Measurements from ENCODE around the gene FNDC3A.
"Not testable (repeated sequence)": the region's sequence is repeated elsewhere in the genome, so short reads cannot be mapped to it uniquely, and the experiment has no call there.

FNDC3A gene

DNA sequence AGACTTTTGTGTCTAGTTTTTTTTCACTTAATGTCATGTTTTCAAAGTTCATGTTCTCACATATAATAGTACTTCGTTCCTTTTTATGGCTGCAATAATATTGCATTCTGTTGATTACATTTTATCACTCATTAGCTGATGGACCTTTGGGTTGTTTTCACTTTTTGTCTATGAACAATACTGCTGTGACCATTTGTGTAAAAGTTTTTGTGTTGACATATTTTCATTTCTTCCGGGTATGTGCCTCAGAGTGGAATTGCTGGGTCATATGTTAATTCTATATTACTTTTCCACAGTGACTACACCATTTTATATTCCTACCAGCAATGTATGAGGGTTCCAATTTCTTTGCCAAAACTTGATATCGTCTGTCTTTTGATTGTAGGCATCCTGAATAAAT lies 158.6 kb downstream of the FNDC3A start:
- no peak for DNase-seq (ENCODE audit: low read depth in 2 of 2)

DNA sequence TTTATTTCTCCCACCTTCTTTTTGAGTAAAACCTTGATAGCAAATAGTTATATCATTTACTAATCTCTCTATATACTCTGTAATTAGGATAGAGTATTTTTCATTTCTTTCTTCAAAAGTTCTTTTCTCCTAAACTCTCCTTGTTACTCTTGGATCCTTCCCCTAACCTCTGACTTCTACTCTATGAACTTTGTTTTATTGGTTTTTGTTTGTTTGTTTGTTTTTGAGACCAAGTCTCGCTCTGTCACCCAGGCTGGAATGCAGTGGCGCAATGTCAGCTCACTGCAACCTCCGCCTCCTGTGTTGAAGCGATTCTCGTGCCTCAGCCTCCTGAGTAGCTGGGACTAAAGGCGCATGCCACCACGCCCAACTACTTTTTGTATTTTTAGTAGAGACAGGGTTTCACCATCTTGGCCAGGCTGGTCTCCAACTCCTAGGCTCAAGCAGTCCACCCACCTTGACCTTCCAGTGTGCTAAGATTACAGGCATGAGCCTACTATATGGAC lies 161.5 kb downstream of the FNDC3A start:
- not testable (repeated sequence) for DNase-seq (ENCODE audit: low read depth in 2 of 2)

DNA sequence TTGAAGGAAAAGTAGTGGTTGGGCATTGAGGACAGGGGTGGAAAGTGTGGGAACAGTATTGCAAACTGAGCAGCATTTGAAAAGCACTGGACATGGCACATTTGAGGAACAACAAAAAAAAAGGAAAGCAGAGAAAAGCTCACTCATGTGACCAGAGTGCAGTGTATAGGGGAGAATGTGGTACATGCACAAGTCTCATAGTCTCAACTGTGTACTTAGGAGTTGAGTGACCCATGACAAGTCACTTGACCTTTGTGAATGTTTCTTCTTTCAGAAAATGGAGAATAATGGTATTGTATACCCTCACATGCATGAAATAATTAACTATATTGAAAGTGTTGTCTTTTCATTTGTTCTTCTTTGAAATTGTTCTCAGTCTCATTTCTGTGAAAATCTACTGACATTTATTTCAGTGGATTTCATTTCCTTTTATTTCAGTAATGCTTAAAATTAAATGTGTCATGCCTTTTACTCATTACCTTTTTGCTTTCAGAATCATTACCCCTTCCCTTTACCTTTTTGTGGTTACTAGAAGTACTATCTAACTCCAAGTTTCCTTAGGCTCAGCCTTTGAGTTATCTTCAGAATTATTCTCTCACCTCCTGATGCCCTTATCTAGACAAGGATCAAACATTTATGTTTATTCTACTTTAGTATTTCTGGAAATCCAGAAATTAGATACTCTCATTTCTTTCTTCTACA lies 165.3 kb downstream of the FNDC3A start:
- DNase-seq (ENCODE audit: low read depth in 2 of 2), result no peak

DNA sequence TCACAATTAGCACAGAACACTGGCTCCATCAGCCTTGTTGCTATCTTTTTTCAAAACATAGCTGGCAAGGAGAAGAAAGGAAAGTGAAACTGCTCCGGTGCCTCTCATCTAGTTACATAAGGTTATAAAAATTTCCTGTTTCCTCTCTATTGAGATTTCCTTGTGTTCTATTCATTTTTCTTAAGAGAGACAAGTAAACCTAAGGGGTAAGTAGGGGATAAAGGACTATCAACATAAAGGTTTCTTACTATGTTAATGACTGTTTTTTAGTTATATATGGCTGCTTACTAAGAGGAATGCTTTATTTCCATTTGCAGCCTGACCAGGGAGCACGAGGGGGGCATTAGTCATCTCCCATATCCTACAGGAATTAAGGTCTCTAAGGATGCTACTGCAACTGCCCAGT lies 171.2 kb downstream of the FNDC3A start:
- DNase-seq (ENCODE audit: low read depth in 2 of 2), result no peak

DNA sequence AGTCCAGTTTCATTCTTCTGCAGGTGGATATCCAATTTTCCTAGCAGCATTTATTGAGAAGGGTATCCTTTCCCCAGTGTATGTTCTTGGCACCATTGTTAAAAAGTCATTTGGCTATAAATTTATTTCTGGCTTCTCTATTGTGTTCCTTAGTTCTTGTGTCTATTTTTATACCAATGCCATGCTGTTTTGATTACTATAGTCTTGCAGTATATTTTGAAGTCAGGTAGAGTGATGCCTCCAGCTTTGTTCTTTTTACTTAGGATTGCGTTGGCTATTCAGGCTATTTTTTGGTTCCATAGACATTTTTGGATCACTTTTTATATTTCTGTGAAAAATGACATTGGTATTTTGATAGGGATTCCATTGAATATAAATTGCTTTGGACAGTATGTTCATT lies 172.7 kb downstream of the FNDC3A start:
- no peak for DNase-seq (ENCODE audit: low read depth in 2 of 2)

DNA sequence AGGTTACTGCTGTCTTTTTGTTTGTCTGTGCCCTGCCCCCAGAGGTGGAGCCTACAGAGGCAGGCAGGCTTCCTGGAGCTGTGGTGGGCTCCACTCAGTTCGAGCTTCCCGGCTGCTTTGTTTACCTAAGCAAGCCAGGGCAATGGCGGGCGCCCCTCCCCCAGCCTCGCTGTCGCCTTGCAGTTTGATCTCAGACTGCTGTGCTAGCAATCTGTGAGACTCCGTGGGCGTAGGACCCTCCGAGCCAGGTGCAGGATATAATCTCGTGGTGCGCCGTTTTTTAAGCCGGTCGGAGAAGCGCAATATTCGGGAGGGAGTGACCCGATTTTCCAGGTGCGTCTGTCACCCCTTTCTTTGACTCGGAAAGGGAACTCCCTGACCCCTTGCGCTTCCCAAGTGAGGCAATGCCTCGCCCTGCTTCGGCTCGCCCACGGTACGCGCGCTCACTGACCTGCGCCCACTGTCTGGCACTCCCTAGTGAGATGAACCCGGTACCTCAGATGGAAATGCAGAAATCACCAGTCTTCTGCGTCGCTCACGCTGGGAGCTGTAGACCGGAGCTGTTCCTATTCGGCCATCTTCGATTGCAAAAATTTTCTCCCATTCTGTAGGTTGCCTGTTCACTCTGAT lies 182.4 kb downstream of the FNDC3A start:
- not testable (repeated sequence) for DNase-seq (ENCODE audit: low read depth in 2 of 2)

DNA sequence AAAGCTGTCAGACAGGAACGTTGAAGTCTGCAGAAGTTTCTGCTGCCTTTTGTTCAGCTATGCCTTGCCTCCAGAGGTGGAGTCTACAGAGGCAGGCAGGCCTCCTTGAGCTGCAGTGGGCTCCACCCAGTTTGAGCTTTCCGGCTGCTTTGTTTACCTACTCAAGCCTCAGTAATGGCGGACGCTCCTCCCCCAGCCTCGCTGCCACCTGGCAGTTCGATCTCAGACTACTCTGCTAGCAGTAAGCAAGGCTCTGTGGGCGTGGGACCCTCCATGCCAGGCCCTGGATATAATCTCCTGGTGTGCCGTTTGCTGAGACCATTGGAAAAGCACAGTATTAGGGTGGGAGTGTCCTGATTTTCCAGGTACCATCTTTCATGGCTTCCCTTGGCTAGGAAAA lies 187.4 kb downstream of the FNDC3A start:
- not testable (repeated sequence) for DNase-seq (ENCODE audit: low read depth in 2 of 2)

DNA sequence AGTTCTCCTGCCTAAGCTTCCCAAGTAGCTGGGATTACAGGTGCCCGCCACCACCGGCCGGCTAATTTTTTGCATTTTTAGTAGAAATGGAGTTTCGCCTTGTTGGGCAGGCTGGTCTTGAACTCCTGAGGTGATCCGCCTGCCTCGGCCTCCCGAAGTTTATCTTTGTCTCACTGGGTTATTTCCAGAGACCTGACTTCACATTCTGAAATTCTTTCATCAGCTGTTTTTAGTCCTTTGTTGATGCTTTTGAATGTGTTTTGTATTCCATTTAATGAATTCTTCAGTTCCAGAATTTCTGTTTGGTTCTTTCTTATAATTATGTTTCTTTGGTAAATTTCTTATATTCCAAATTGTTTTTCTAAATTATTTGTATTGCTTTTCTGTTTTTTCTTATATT lies 189.0 kb downstream of the FNDC3A start:
- DNase-seq (ENCODE audit: low read depth in 2 of 2), result no peak

DNA sequence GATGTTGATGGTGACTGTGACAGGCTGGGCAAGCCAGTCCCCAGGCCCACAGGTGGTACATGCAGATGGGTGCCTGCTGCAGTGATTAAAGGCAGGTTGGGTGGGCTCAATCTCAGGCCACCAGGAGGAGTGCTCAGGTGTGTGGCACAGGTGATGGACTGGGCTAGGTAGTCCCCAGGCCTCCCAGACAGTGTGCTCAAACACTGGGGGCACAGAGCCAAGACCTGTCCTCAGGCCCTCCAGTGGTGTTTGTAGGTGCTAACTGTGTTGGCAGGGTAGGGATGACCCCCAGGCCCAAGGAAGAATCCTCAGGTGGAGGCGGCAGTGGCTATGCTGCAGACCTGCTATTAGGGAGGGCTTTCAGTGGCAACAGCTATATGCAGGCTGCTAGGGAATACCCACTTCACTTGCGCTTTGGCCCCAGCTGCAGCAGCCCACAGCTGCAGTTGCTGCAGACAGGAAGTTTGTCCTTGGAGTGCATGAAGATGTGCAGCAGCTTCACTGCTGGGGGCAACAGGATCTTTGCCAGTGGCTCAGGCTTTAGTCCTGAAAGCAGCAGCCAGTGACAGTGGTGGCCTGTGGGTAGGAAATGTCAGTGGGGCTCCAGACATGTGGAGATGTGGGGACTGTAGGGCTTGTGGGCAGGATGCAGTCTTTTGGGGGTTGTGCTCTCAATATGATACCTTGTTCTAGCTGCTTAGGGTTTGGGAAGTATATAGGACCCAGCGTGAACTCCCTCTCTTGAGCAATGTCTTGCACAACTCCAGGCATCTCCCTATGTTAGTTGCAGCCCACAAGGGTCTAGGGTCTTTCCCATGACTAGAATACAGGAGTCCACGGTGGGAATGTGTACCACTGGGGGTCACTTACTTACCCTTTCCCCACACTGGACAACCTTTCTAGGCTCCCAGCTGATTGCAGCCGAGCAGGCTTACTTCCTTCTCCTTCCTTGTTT lies 190.4 kb downstream of the FNDC3A start:
- DNase-seq (ENCODE audit: low read depth in 2 of 2), result no peak

DNA sequence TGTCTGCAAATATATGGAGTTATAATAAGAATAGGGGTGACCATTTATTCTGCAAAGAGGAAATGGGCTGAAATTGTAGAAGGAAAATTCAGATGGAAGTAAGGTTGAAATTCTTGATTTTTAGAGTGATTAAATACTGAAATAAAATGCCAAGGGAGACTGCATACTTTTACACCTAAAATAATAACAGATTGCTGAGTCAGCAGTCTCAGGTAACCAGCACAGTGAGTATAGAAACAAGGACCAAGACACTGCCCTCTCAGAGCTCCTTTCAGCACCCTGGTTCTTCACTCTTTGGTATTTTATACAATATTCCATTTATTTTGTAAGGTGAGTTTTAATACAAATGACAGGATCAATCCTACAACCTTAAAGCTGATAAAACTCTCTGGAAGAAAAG lies 195.6 kb downstream of the FNDC3A start:
- no peak for DNase-seq (ENCODE audit: low read depth in 2 of 2)

DNA sequence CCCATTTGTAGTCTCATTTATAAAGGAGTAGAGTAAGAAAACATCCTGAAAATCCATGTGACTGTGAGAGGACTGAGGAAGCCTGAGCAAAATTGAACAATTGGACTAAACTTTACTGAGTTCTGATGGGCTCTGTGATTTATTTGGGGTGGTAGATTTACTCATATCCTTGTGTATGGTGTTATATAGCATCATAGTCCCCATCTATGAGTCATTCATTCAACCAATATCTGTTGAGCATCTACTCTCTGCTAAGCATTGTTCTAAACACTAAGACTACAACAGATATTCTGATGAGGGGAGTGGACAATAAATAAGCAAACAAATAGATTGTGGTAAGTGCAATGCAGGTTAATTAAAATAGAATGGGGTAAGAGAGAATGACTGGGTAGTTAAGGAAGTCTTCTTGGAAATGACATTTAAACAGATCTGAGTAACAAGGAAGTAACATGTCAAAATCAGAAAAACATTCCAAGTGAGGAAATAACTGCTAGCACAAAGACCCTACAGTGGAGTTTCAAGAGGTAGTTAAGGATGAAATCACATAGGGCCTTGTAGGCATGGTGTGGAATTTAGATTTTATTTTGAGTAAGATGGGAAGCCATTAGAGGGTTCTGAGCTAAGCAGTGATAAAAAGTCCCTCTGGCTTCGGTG lies 208.1 kb downstream of the FNDC3A start:
- no peak for DNase-seq (ENCODE audit: low read depth in 2 of 2)

DNA sequence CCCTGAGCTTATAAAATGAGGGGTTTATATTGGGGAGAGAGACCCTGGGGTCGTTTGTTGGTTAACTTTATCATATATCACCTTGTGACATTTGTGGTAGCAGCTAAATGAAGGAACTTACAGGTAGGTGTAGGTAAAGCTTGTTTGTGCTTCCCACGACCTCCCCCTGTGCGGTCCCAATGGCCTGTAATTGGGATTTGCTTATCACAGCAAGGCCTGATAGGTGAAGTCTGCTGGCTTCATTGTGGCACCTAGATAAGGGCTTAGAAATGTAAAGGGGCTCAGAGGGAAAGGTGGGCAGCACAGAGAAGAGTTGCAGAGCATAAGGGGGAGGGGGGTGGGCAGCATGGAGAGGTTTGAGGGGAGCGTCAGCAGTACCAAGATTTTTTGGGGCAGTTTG lies 208.9 kb downstream of the FNDC3A start:
- DNase-seq (ENCODE audit: low read depth in 2 of 2), result no peak

DNA sequence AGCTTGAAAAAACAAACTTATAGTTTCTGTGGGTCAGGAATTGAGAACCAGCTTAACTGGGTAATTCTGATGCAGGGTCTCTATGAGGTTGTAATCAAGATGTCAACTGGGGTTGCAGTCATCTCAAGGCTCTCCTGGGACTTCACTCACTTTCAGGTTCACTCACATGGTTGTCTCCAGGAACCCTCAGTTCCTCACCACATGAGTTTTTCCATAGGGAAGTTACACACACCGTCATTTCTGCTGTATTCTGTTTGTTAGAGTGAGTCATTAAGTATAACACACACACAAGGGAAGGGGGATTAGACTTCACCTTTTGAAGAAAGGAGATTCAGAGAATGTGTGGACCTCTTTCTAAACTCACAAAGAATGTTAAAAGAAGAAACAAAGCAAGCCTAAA lies 209.6 kb downstream of the FNDC3A start:
- DNase-seq (ENCODE audit: low read depth in 2 of 2), result no peak

DNA sequence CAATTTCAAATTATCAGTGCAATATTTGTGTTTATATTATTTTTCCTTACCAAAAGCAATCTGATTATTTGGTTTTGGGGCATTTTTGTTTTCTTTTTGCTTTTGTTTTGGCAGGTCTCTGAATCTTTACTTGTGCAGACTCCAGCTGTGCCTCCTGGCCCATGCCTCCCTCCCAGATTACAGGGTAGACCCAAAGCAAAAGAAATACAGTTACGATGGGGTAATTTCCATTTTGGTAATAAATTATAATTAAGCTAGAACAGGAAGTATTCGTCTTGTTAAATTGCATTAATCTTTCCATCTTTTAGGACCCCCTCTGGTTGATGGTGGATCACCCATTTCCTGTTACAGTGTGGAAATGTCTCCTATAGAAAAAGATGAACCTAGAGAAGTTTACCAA lies 215.2 kb downstream of the FNDC3A start:
- no peak for DNase-seq (ENCODE audit: low read depth in 2 of 2)

DNA sequence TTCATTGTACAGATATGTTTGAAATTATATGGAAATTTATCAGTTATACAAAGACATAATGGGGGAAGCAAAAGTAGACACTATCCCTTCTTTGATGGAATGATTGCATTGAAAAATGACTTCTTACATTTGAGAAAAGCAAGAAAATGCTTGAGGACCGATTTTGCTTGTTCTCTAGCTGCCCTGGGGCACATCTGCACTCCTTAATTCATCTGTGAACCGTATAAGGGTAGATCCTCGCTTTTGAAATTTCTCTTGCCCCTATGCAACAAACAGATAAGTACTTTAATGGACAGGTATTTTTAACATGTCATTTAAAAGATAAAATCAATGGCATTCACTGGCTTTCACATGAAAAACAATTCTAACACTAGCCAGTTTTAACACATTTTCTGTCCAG lies 230.9 kb downstream of the FNDC3A start:
- no peak for DNase-seq (ENCODE audit: low read depth in 2 of 2)

DNA sequence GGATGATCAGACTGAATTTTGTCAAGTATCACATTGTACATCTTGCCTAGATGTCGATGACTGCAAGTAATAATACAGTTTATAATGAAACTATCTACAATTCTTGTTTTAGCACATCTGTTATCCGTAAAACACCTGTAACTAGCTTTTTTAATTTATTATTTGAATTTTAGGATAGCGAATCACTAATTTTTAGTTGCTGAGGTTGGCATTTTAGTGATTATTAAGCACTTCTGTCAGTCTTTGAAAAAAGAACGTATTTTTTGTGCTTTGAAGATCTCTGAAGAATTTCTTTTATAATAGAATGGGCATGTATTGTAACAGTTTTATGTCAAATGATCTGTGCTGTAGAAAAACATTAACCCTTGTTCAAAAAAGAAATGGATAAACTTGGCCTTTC lies 232.9 kb downstream of the FNDC3A start:
- no peak for DNase-seq (ENCODE audit: low read depth in 2 of 2)

DNA sequence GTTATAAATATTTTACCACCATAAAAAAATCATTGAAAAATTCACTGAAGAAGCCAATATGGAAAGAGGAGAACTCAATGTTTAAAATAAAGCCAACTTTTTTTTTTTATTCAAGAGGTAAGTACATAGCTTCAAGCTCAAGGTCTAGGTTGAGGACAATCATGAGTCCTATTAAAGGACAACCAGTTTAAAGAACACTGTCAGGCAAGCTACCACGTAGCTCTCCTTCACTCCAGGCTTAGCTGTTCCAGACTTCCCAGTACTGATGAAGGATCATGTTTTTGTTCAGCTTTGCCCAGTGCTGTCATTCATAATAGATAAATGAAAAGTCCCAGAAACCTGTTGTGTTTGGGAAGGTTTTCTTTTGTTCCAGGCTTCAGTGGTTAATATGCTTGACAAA lies 234.4 kb downstream of the FNDC3A start:
- no peak for DNase-seq (ENCODE audit: low read depth in 2 of 2)

DNA sequence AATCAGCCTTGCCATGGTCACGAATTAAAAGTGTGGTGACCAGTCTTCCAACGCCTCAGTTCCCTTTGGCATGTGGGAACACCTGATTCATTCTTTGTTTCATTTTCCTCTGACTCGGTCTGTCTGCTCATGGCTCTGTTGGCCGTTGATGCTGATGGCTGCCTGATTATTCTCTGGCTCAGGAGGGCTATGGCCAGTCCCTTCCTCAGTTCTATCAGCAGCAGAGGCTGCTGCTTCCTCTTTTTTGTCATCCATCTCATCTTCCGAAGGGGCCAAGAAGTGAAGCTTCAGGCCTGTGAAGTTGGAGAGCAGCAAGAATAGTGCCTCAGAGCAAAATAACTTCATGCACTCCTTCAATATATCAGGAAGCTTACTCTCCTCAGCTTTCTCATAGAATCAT lies 235.0 kb downstream of the FNDC3A start:
- DNase-seq (ENCODE audit: low read depth in 2 of 2), result no peak

DNA sequence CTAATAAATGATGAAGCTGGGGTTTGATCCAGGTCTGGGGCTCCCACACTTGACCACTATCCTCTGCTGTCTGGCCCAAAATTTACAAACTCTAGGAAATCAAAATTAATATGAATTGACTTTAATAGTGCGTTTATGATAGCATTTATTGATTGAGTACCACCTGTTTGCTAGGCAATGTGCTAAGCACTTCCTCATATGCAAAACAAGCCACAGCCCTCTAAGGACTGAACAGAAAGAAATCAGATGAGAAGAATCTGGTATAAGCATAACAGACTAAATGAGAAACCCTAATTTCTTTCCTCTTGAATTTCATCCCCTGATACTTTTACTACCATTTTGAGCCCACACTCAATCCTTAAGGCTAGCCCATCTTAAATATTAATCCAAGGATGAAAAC lies 237.8 kb downstream of the FNDC3A start:
- no peak for DNase-seq (ENCODE audit: low read depth in 2 of 2)

DNA sequence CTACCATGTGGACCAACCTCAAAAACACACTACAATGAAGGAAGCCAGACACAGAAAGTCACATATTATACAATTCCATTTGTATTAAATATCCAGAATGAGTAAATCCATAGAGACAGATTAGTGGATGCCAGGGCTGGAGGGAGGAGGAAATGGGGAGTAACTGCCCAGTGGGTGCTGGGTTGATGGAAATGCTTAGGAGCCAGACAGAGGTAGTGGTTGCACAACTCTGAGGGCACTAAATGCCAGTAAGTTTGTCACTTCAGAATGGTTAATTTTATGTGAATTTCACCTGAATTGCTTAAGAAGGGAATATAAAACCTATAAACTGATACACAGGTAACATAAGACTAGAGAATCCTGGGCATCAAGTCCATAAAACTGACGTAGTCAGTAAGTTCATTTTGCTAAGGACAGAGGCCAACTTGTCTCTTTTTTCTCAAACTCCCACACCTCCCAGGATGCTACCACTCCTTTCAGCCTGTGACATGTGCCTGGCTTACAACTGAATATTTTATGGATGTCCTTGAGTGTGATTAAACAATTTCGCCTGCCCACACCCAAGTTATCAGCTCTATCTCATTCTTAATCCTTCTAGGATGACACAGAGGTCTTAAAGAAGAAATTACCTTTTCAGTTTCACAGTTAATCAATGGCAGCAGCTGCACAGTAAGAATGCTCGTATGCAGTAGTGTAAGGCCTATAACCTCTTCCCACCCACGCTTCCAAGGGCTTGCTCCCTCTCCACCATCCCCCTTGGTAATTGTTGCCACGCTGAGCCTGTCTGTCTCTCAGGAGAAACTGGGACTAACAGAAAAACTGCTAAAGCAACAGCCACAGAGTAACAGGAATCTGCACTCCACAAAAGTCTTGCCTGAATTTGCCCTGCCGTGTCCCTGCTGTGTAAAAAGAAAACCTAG lies 238.5 kb downstream of the FNDC3A start:
- no peak for DNase-seq (ENCODE audit: low read depth in 2 of 2)

DNA sequence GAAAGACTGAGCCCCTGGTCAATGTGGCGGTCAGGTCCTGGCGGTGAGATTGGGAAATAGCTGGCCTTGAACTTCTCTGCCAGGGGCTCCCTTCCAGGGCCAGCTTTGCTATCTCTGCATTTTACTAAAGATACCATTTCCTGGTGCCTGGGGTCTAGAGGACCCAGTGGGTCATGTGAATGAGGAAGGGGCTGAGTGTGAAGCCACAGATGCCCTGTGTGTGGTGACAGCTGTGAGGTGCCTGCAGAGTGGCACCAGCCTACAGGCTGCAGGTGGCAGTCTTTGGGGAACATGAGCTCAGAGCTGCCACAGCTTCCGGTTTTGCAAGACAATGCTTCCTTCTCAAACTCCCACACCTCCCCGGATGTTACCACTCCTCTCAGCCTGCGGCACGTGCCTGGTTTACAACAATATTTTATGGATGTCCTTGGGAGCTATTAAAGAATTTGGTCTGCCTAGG lies 239.2 kb downstream of the FNDC3A start:
- DNase-seq (ENCODE audit: low read depth in 2 of 2), result no peak
